ENCODE data around the gene CEP350. TPM values are rescaled to one million over a fixed set of nuclear protein-coding genes. Genes with fewer than 3 reads are reported as not detected.

The CEP350 gene
- total RNA-seq, 2 donors from 2014 or later: 32.2 to 42.2 TPM

DNA sequence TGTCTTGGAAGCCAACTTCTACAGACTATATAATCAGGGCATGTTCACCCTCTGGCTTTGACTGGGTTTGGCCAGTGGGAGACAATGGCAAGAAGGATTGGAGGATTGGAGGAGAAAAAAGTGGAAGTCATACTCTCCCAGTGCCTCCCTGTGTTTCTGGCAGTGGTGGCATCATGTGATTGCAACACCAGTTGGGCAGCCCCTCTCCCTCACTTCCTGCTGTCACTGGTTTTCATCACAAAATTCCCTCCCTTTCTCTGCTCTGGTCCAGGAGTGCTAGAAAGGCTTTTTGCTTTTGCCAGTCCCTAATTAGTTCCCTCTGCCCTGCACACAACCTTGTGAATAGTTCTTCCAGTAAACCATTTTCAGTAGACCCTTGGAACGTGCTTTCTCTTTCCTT lies 196.4 kb downstream of the CEP350 start:
- no peak for DNase-seq
- WGBS, 2 experiments (ENCODE audit: insufficient coverage in 1 of 2, insufficient read length in 1 of 2): 89 to 90% methylated on average over 1 of the region's 1 CpG
- no peaks in the 10 kb centered on the region for H3K9me3 Mint-ChIP-seq
- TF ChIP-seq, protein P1, sequence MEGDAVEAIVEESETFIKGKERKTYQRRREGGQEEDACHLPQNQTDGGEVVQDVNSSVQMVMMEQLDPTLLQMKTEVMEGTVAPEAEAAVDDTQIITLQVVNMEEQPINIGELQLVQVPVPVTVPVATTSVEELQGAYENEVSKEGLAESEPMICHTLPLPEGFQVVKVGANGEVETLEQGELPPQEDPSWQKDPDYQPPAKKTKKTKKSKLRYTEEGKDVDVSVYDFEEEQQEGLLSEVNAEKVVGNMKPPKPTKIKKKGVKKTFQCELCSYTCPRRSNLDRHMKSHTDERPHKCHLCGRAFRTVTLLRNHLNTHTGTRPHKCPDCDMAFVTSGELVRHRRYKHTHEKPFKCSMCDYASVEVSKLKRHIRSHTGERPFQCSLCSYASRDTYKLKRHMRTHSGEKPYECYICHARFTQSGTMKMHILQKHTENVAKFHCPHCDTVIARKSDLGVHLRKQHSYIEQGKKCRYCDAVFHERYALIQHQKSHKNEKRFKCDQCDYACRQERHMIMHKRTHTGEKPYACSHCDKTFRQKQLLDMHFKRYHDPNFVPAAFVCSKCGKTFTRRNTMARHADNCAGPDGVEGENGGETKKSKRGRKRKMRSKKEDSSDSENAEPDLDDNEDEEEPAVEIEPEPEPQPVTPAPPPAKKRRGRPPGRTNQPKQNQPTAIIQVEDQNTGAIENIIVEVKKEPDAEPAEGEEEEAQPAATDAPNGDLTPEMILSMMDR (conservative IDR thresholded peaks at IDR 0.05): no peak
- peaks cover 33% of the 10 kb centered on the region for H3K27me3 ChIP-seq (ENCODE audit: control insufficient read depth, insufficient read depth, low read length, poor library complexity, severe bottlenecking)
- no peak overlapping the region for H3K4me3 Mint-ChIP-seq
- H3K27me3 Mint-ChIP-seq (ENCODE audit: insufficient read depth): peaks cover 40% of the 10 kb centered on the region
- H3K9ac ChIP-seq (ENCODE audit: extremely low read depth, low read length, poor library complexity, severe bottlenecking): no peak overlapping the region
- no peaks in the 10 kb centered on the region for H3K36me3 Mint-ChIP-seq (ENCODE audit: low read depth)
- H3K4me1 ChIP-seq (ENCODE audit: control insufficient read depth, insufficient read depth, low read length): peaks cover 2% of the 10 kb centered on the region
- H3K4me3 ChIP-seq (ENCODE audit: low read length): no peak overlapping the region
- H3K27ac Mint-ChIP-seq: no peak overlapping the region
- no peak overlapping the region for H3K27ac ChIP-seq (ENCODE audit: low read depth, low read length)
- no peaks in the 10 kb centered on the region for H3K9me3 ChIP-seq (ENCODE audit: control insufficient read depth, low read length)
- H3K36me3 ChIP-seq (ENCODE audit: control insufficient read depth, insufficient read depth, low read length): no peaks in the 10 kb centered on the region
- H3K4me1 Mint-ChIP-seq: peaks cover 8% of the 10 kb centered on the region

DNA sequence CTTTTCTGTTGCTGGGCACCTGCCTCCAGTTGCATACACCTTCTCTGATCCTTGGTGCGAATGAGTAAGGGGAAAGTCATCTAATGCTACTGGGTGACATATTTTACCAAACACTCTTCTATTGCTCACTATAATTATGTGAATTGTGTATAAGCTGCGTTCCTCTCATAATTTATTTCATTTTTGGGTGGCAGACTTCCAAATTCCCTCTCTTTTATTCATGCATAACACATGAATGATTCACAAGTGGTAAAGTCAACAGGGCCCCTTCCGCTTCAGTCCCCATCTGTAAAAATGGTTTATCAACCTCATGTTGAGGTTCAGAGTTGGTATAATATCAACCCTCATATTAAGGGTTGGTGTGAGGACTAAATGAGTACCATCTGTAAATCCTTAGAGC lies 196.9 kb downstream of the CEP350 start:
- Mint-ChIP-seq H3K36me3 (ENCODE audit: low read depth) (no peaks in the 10 kb centered on the region), H3K27me3 (ENCODE audit: insufficient read depth) (peaks cover 44% of the 10 kb centered on the region), H3K4me1 (peaks cover 13% of the 10 kb centered on the region), H3K9me3 (no peaks in the 10 kb centered on the region), H3K4me3 (no peak overlapping the region), H3K27ac (no peak overlapping the region)
- 89% methylated on average over 3 of the region's 3 CpGs; no CpG with 5 or more reads in 1 of the 2 experiments for WGBS, 2 experiments (ENCODE audit: insufficient coverage in 1 of 2, insufficient read length in 1 of 2)
- no peak overlapping the region for H3K9ac ChIP-seq (ENCODE audit: extremely low read depth, low read length, poor library complexity, severe bottlenecking)
- DNase-seq: no peak
- no peaks in the 10 kb centered on the region for H3K9me3 ChIP-seq (ENCODE audit: control insufficient read depth, low read length)
- peaks cover 6% of the 10 kb centered on the region for H3K4me1 ChIP-seq (ENCODE audit: control insufficient read depth, insufficient read depth, low read length)
- TF ChIP-seq, protein P1 (conservative IDR thresholded peaks at IDR 0.05): no peak
- H3K4me3 ChIP-seq (ENCODE audit: low read length): no peak overlapping the region
- no peaks in the 10 kb centered on the region for H3K36me3 ChIP-seq (ENCODE audit: control insufficient read depth, insufficient read depth, low read length)
- H3K27ac ChIP-seq (ENCODE audit: low read depth, low read length): no peak overlapping the region
- peaks cover 33% of the 10 kb centered on the region for H3K27me3 ChIP-seq (ENCODE audit: control insufficient read depth, insufficient read depth, low read length, poor library complexity, severe bottlenecking)

DNA sequence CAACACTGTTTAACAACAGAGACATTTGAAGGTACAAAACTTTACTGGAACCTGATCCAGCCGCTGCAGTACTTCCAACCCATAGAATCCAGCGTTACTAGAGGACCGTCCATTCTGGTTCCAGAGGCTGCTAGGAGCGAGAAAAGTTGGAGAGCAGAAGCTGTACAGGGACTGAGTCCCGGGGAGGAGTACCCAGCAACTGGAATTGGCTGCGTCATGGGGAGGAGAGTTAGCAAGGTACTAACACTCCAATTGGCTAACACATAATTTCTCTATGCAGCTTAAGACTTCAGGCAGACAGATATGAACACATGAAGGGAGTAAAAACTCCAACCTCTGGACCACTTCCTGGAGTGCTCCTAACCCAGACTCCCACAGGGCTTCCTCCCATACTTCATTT lies 198.0 kb downstream of the CEP350 start:
- H3K9me3 Mint-ChIP-seq: no peaks in the 10 kb centered on the region
- TF ChIP-seq, protein P1 (conservative IDR thresholded peaks at IDR 0.05): no peak
- no peak for DNase-seq
- Histone ChIP-seq H3K36me3 (ENCODE audit: control insufficient read depth, insufficient read depth, low read length) (no peaks in the 10 kb centered on the region), H3K9ac (ENCODE audit: extremely low read depth, low read length, poor library complexity, severe bottlenecking) (no peak overlapping the region), H3K27me3 (ENCODE audit: control insufficient read depth, insufficient read depth, low read length, poor library complexity, severe bottlenecking) (peaks cover 33% of the 10 kb centered on the region), H3K4me3 (ENCODE audit: low read length) (no peak overlapping the region), H3K9me3 (ENCODE audit: control insufficient read depth, low read length) (no peaks in the 10 kb centered on the region), H3K27ac (ENCODE audit: low read depth, low read length) (no peak overlapping the region), H3K4me1 (ENCODE audit: control insufficient read depth, insufficient read depth, low read length) (peaks cover 15% of the 10 kb centered on the region)
- no peak overlapping the region for H3K27ac Mint-ChIP-seq
- peaks cover 24% of the 10 kb centered on the region for H3K4me1 Mint-ChIP-seq
- WGBS, 2 experiments (ENCODE audit: insufficient coverage in 1 of 2, insufficient read length in 1 of 2): 89 to 91% methylated on average over 5 to 6 of the region's 6 CpGs
- no peak overlapping the region for H3K4me3 Mint-ChIP-seq
- no peaks in the 10 kb centered on the region for H3K36me3 Mint-ChIP-seq (ENCODE audit: low read depth)
- peaks cover 44% of the 10 kb centered on the region for H3K27me3 Mint-ChIP-seq (ENCODE audit: insufficient read depth)
